Prostate gland (tissue), 2 donors: ENCODE data around the gene LBP.

Experiments
- CTCF ChIP-seq, 4 experiments: fragments of 200-600 bp in 2 of 4; fragments of 450-650 bp in 2 of 4; sonication (generic) in 2 of 4; IDR thresholded peaks; 1 replicate in 3 of 4; 2 replicates in 1 of 4; pipeline ENCODE4 v1.5.1; 2016 to 2019; ENCODE audit warnings: antibody characterized with exemption in 4 of 4, mild to moderate bottlenecking in 2 of 4, moderate library complexity in 2 of 4
- POLR2A ChIP-seq: fragments of 450-650 bp; IDR thresholded peaks from one replicate; pipeline ENCODE4 v1.6.1; 2016; ENCODE audit warnings: antibody characterized with exemption, mild to moderate bottlenecking
- POLR2AphosphoS5 ChIP-seq: sonication (generic); formaldehyde crosslinking; IDR thresholded peaks from one replicate; pipeline ENCODE4 v1.6.1; 2017; ENCODE audit warnings: antibody characterized with exemption

GRCh38 chr20:38305541-38305940 lies 40.7 kb upstream of the LBP start:
- TF ChIP-seq CTCF (IDR thresholded peaks at IDR 0.05) (no peak), POLR2AphosphoS5 (no peak), POLR2A (no peak)
